Activated naive CD8-positive, alpha-beta T cell treated with anti-CD3 and anti-CD28 coated beads, Interleukin-2, amount 50 U/mL, for 24 hours (primary cell): ENCODE results near the gene DOCK9.
"Not testable (repeated sequence)": the region's sequence is repeated elsewhere in the genome, so short reads cannot be mapped to it uniquely, and the experiment has no call there.

Experiments used
- ATAC-seq: fragments of 150-1000 bp; cut with Tn5 transposase; one replicate; pipeline ENCODE4 v1.10.0; 2021
- DNase-seq: peaks from one replicate; pipeline ENCODE4 v3.0.0; 2021
- H3K27ac Mint-ChIP-seq: one replicate; pipeline ENCODE4 v1.8.0; 2021; ENCODE audit warnings: mild to moderate bottlenecking, mixed read lengths
- H3K27me3 Mint-ChIP-seq: one replicate; pipeline ENCODE4 v1.8.0; 2021; ENCODE audit warnings: mixed read lengths
- H3K36me3 Mint-ChIP-seq: one replicate; pipeline ENCODE4 v1.8.0; 2021; ENCODE audit warnings: low read depth, mixed read lengths
- H3K4me1 Mint-ChIP-seq: one replicate; pipeline ENCODE4 v1.8.0; 2021; ENCODE audit warnings: mixed read lengths
- H3K4me3 Mint-ChIP-seq: one replicate; pipeline ENCODE4 v1.8.0; 2021; ENCODE audit warnings: mild to moderate bottlenecking, moderate library complexity, mixed read lengths
- H3K9me3 Mint-ChIP-seq: one replicate; pipeline ENCODE4 v1.8.0; 2021; ENCODE audit warnings: mixed read lengths

DOCK9 gene

GRCh38 chr13:98761126-98761985 lies 216.5 kb downstream of the DOCK9 start:
- ATAC-seq (peak; percentile 36), DNase-seq (no peak)
- Mint-ChIP-seq H3K27ac (no peak overlapping the region), H3K27me3 (peaks cover 4% of the 10 kb centered on the region), H3K4me3 (no peak overlapping the region), H3K9me3 (peaks cover 8% of the 10 kb centered on the region), H3K4me1 (no peaks in the 10 kb centered on the region), H3K36me3 (no peaks in the 10 kb centered on the region)

DNA sequence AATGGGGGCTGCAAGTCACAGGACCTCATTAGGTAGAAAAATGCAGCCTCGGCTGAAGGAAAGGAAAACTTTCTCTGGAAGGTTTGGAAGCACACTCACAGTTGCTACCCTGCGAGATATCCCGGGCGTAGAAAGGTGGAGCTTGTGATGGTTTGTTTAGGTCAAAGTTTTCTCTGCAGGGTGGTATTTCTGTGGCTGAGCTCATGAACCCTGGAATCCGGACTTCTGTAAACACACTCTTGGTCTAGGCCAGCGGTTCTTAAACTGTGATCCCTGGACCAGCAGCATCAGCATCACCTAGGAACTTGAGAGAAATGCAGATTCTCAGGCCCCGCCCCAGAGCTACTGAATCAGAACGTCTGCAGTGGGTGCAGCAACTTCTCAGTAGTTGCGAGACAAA lies 222.1 kb downstream of the DOCK9 start:
- H3K4me3 Mint-ChIP-seq, result no peak overlapping the region
- H3K36me3 Mint-ChIP-seq, result peaks cover 7% of the 10 kb centered on the region
- no peak for ATAC-seq
- H3K27ac Mint-ChIP-seq, result no peak overlapping the region
- H3K4me1 Mint-ChIP-seq, result no peaks in the 10 kb centered on the region
- H3K9me3 Mint-ChIP-seq, result peaks cover 15% of the 10 kb centered on the region
- no peak for DNase-seq
- peaks cover 40% of the 10 kb centered on the region for H3K27me3 Mint-ChIP-seq

DNA sequence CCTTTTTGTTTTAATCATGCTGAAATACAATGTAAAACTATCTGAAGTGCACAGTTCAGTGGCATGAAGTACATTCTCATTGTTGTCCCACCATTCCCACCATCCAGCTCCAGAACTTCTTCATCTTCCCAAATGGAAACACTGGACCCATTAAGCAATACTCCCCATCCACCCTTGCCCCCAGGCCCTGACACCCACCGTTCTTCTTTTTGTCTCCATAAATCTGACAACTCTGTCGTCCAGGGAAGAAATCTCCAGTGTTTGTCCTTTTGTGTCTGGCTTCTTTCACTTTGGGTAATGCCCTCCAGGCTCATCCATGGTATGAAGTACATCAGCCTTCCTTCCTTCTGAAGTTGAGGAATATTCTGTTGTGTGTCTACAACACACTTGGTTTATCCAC lies 222.7 kb downstream of the DOCK9 start:
- H3K4me3 Mint-ChIP-seq, result no peak overlapping the region
- ATAC-seq, result no peak
- DNase-seq, result no peak
- H3K4me1 Mint-ChIP-seq, result no peaks in the 10 kb centered on the region
- peaks cover 46% of the 10 kb centered on the region for H3K27me3 Mint-ChIP-seq
- H3K27ac Mint-ChIP-seq, result no peak overlapping the region
- peaks cover 12% of the 10 kb centered on the region for H3K9me3 Mint-ChIP-seq
- H3K36me3 Mint-ChIP-seq, result peaks cover 7% of the 10 kb centered on the region

DNA sequence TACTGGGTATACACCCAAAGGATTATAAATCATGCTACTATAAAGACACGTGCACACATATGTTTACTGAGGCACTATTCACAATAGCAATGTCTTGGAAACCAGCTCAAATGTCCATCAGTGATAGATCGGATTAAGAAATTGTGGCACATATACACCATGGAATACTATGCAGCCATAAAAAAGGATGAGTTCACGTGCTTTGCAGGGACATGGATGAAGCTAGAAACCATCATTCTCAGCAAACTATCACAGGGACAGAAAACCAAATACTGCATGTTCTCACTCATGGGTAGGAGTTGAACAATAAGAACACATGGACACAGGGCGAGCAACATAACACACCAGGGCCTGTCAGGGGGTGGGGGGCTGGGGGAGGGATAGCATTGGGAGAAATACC lies 223.4 kb downstream of the DOCK9 start:
- ATAC-seq, DNase-seq, H3K36me3 Mint-ChIP-seq, H3K4me1 Mint-ChIP-seq, H3K27ac Mint-ChIP-seq, H3K4me3 Mint-ChIP-seq: not testable (repeated sequence)
- peaks cover 12% of the 10 kb centered on the region for H3K9me3 Mint-ChIP-seq
- H3K27me3 Mint-ChIP-seq, result peaks cover 50% of the 10 kb centered on the region

DNA sequence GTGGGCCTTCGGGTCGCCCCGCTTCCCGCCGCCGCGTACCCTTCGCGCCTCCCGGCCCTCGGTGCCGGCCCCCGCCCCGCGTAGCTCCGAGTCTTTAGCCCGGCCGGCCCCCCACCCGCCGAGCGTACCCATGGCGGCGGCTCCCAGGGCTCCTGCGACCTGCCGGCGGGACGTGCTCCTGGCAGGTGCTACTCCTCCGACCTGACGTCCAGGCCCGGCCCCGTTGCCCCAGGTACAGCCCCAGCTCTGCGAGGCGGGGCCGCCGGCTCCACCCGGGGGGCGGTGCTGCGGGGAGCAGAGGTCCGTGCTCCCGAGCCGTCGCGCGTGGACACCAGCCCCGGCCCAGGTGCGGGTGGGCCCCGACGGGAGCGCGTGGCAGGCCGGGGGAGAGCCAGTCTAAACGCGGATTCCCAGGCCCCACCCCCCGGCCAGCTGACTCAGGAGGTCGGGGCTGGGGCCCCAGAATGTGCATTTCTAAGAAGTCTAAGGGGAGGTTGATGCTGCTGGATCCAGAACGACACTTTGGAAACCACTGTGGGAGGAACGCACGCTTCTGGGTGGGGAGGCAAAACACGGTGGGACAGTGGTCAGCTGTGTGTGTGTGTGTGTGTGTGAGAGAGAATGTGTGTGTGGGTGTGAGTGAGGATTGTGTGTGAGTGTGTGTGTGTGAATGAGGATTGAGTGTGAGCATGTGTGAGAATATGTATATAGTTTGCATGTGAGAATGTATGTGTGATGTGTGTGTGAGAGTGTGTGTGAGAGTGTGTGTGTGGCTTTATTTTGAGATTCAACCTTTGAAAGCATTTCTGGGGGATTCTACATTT lies 225.2 kb downstream of the DOCK9 start, which contains the start of gene SLC15A1:
TSS of gene SLC15A1 (minus strand) at position 206 of the 824 bp plus-strand sequence. CDS start at position 132, 74 bp downstream.
- H3K4me3 Mint-ChIP-seq, result peak within 1 kb of the TSS; percentile 5
- H3K9me3 Mint-ChIP-seq, result peaks cover 12% of the 10 kb centered on the region
- H3K27me3 Mint-ChIP-seq, result peaks cover 52% of the 10 kb centered on the region
- H3K27ac Mint-ChIP-seq, result no peak within 1 kb of the TSS
- DNase-seq, result no peak
- no peak for ATAC-seq
- H3K4me1 Mint-ChIP-seq, result no peaks in the 10 kb centered on the region
- H3K36me3 Mint-ChIP-seq, result peaks cover 7% of the 10 kb centered on the region

- Mint-ChIP-seq H3K27me3 (peaks cover 53% of the 10 kb centered on the region), H3K27ac (no peak overlapping the region), H3K4me1 (no peaks in the 10 kb centered on the region), H3K4me3 (no peak overlapping the region), H3K9me3 (peaks cover 12% of the 10 kb centered on the region), H3K36me3 (peaks cover 7% of the 10 kb centered on the region)
- DNase-seq (no peak), ATAC-seq (no peak)
Measured at GRCh38 chr13:98751861-98752466, 225.9 kb downstream of the DOCK9 start.

DNA sequence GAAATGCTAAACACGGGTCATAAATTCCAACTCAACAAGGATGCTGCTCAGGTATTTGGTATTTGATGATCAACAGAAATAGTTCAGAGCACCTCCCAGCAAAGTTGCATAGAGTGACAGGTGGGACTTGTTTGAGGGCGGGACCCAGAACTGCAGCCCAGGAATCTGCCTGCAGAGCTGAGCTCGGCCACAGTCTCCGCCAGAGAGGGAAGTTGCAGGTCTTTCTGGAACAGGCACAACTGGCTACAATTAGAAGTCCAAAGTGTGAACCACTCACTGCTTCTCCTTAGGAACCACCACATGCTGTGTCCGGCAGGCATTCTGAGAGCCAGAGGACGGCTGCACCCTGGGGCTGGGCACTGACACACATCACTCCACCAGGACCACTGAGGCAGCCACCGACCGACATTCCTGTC lies 226.5 kb downstream of the DOCK9 start:
- H3K36me3 Mint-ChIP-seq, result peaks cover 7% of the 10 kb centered on the region
- peaks cover 53% of the 10 kb centered on the region for H3K27me3 Mint-ChIP-seq
- peaks cover 12% of the 10 kb centered on the region for H3K9me3 Mint-ChIP-seq
- DNase-seq (no peak), ATAC-seq (no peak)
- no peaks in the 10 kb centered on the region for H3K4me1 Mint-ChIP-seq
- no peak overlapping the region for H3K4me3 Mint-ChIP-seq
- H3K27ac Mint-ChIP-seq, result no peak overlapping the region

DNA sequence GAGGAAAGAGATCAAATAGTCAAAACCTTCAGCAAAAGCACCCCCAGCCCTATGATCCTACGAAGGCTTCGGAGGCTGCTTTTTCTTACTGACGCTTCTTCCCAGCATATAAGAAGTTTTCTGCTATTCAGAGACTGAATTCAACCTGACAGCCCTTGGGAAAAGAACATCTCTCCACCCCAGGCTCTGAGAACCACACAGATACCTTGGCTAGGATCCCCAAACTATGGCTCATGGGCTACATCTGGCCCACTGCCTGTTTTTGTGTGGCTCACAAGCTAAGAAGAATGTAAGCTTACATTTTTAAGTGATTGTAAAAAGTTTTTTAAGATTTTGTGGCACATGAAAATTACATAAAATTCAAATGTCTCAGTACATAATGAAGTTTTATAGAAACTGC lies 228.4 kb downstream of the DOCK9 start:
- Mint-ChIP-seq H3K36me3 (peaks cover 7% of the 10 kb centered on the region), H3K4me1 (no peaks in the 10 kb centered on the region), H3K4me3 (no peak overlapping the region), H3K9me3 (peaks cover 10% of the 10 kb centered on the region), H3K27ac (no peak overlapping the region), H3K27me3 (peaks cover 46% of the 10 kb centered on the region)
- ATAC-seq (no peak), DNase-seq (no peak)

DNA sequence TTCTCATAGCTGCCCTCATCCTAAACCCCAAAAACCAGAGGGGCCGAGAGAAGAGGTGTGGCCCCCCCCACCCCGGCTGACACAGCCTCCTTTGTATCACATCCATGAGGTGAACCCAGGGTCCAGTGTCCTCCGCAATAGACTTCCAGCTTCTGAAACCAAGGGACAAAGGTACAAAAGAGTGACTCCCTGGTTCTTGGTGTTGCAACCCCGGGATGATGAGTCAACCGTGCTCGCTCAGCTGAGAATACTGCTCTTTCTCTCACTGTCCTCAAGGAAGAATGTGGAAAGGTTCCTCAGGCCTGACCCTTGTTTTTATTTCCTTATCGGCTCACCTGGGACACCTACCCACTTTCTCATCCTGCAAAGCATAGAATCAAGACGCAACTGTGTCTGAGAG lies 230.9 kb downstream of the DOCK9 start:
- H3K27ac Mint-ChIP-seq, result no peak overlapping the region
- no peaks in the 10 kb centered on the region for H3K9me3 Mint-ChIP-seq
- no peaks in the 10 kb centered on the region for H3K4me1 Mint-ChIP-seq
- H3K36me3 Mint-ChIP-seq, result no peaks in the 10 kb centered on the region
- no peak for DNase-seq
- peaks cover 26% of the 10 kb centered on the region for H3K27me3 Mint-ChIP-seq
- no peak for ATAC-seq
- H3K4me3 Mint-ChIP-seq, result no peak overlapping the region
